DOHH2 (cell line): ENCODE measurements around the gene SHC4.

Source experiments
- EZH2phosphoT487 ChIP-seq: fragments of 200-600 bp; sonication (generic); IDR thresholded peaks from 2 replicates; pipeline ENCODE4 v1.6.1; 2017; ENCODE audit warnings: borderline replicate concordance, mild to moderate bottlenecking, antibody characterized with exemption, low read length, moderate library complexity, mixed read lengths
- TF ChIP-seq, protein P1 (sequence below): fragments of 200-600 bp; sonication (generic); IDR thresholded peaks from one replicate; pipeline ENCODE4 v1.5.1; 2014; ENCODE audit warnings: antibody characterized with exemption, mild to moderate bottlenecking, low read depth, low read length; ENCODE audit not compliant: poor library complexity, severe bottlenecking

GRCh38 chr15:48859426-48859825 lies 104.3 kb downstream of the SHC4 start:
- TF ChIP-seq, protein P1, sequence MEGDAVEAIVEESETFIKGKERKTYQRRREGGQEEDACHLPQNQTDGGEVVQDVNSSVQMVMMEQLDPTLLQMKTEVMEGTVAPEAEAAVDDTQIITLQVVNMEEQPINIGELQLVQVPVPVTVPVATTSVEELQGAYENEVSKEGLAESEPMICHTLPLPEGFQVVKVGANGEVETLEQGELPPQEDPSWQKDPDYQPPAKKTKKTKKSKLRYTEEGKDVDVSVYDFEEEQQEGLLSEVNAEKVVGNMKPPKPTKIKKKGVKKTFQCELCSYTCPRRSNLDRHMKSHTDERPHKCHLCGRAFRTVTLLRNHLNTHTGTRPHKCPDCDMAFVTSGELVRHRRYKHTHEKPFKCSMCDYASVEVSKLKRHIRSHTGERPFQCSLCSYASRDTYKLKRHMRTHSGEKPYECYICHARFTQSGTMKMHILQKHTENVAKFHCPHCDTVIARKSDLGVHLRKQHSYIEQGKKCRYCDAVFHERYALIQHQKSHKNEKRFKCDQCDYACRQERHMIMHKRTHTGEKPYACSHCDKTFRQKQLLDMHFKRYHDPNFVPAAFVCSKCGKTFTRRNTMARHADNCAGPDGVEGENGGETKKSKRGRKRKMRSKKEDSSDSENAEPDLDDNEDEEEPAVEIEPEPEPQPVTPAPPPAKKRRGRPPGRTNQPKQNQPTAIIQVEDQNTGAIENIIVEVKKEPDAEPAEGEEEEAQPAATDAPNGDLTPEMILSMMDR = no peak
- no peak for TF ChIP-seq EZH2phosphoT487
